Measurements from ENCODE around the gene DUSP5.

The DUSP5 gene

GRCh38 chr10:110481919-110482318 lies 15.8 kb upstream of the DUSP5 start:
- no peak for DNase-seq (ENCODE audit: low spot score)

GRCh38 chr10:110483633-110484032 lies 14.1 kb upstream of the DUSP5 start:
- no peak for DNase-seq (ENCODE audit: low spot score)

GRCh38 chr10:110485541-110485940 lies 12.2 kb upstream of the DUSP5 start:
- no peak for DNase-seq (ENCODE audit: low spot score)

- no peak for DNase-seq (ENCODE audit: low spot score)
Measured at GRCh38 chr10:110486680-110487410, 10.9 kb upstream of the DUSP5 start.

GRCh38 chr10:110487411-110488331 lies 10.0 kb upstream of the DUSP5 start:
- no peak for DNase-seq (ENCODE audit: low spot score)

GRCh38 chr10:110488332-110488681 lies 9.4 kb upstream of the DUSP5 start:
- no peak for DNase-seq (ENCODE audit: low spot score)

GRCh38 chr10:110488940-110489339 lies 8.8 kb upstream of the DUSP5 start:
- no peak for DNase-seq (ENCODE audit: low spot score)

GRCh38 chr10:110490640-110491039 lies 7.1 kb upstream of the DUSP5 start:
- DNase-seq (ENCODE audit: low spot score), result no peak

- DNase-seq (ENCODE audit: low spot score), result no peak
Measured at GRCh38 chr10:110491346-110491745, 6.4 kb upstream of the DUSP5 start.

- DNase-seq (ENCODE audit: low spot score), result no peak
Measured at GRCh38 chr10:110492069-110492822, 5.5 kb upstream of the DUSP5 start.

GRCh38 chr10:110493832-110494426 lies 3.8 kb upstream of the DUSP5 start:
- no peak for DNase-seq (ENCODE audit: low spot score)

- no peak for DNase-seq (ENCODE audit: low spot score)
Measured at GRCh38 chr10:110494532-110494931, 3.2 kb upstream of the DUSP5 start.

GRCh38 chr10:110495731-110496552 lies 1.8 kb upstream of the DUSP5 start:
- no peak for DNase-seq (ENCODE audit: low spot score)

GRCh38 chr10:110496553-110497437 lies 912 bp upstream of the DUSP5 start:
- no peak for DNase-seq (ENCODE audit: low spot score)

- no peak for DNase-seq (ENCODE audit: low spot score)
Measured at GRCh38 chr10:110498087-110498981, 627 bp downstream of the DUSP5 start.

GRCh38 chr10:110498982-110499795 lies 1.5 kb downstream of the DUSP5 start:
- DNase-seq (ENCODE audit: low spot score), result no peak

GRCh38 chr10:110499796-110500514 lies 2.2 kb downstream of the DUSP5 start:
- no peak for DNase-seq (ENCODE audit: low spot score)

GRCh38 chr10:110500515-110500905 lies 2.8 kb downstream of the DUSP5 start:
- no peak for DNase-seq (ENCODE audit: low spot score)

All from putamen (tissue), 1 donor.